ENCODE measurements around the gene SCP2.
"Not testable (repeated sequence)": the region's sequence is repeated elsewhere in the genome, so short reads cannot be mapped to it uniquely, and the experiment has no call there.

The SCP2 gene

GRCh38 chr1:52916241-52916975 lies 10.7 kb upstream of the SCP2 start:
- no peak for DNase-seq (ENCODE audit: low read depth in 1 of 2, low spot score in 1 of 2)

GRCh38 chr1:52917156-52917555 lies 9.9 kb upstream of the SCP2 start:
- DNase-seq (ENCODE audit: low read depth in 1 of 2, low spot score in 1 of 2): no peak

GRCh38 chr1:52917581-52917980 lies 9.5 kb upstream of the SCP2 start:
- DNase-seq (ENCODE audit: low read depth in 1 of 2, low spot score in 1 of 2): no peak

GRCh38 chr1:52918201-52918600 lies 8.9 kb upstream of the SCP2 start:
- DNase-seq (ENCODE audit: low read depth in 1 of 2, low spot score in 1 of 2): no peak

- no peak for DNase-seq (ENCODE audit: low read depth in 1 of 2, low spot score in 1 of 2)
Observed at GRCh38 chr1:52919051-52919722, 7.9 kb upstream of the SCP2 start.

GRCh38 chr1:52919723-52920483 lies 7.2 kb upstream of the SCP2 start:
- DNase-seq (ENCODE audit: low read depth in 1 of 2, low spot score in 1 of 2): no peak

- DNase-seq (ENCODE audit: low read depth in 1 of 2, low spot score in 1 of 2): no peak
Observed at GRCh38 chr1:52920791-52921291, 6.2 kb upstream of the SCP2 start.

- DNase-seq (ENCODE audit: low read depth in 1 of 2, low spot score in 1 of 2): no peak
Observed at GRCh38 chr1:52925571-52926005, 1.5 kb upstream of the SCP2 start.

GRCh38 chr1:52926864-52927211 lies 238 bp upstream of the SCP2 start:
- no peak for DNase-seq (ENCODE audit: low read depth in 1 of 2, low spot score in 1 of 2)

GRCh38 chr1:52928015-52928404 lies 934 bp downstream of the SCP2 start:
- no peak for DNase-seq (ENCODE audit: low read depth in 1 of 2, low spot score in 1 of 2)

GRCh38 chr1:52929019-52929418 lies 1.9 kb downstream of the SCP2 start:
- no peak for DNase-seq (ENCODE audit: low read depth in 1 of 2, low spot score in 1 of 2)

GRCh38 chr1:52937433-52938182 lies 10.5 kb downstream of the SCP2 start:
- no peak for DNase-seq (ENCODE audit: low read depth in 1 of 2, low spot score in 1 of 2)

GRCh38 chr1:52938183-52938451 lies 11.0 kb downstream of the SCP2 start:
- no peak for DNase-seq (ENCODE audit: low read depth in 1 of 2, low spot score in 1 of 2)

GRCh38 chr1:52943876-52944416 lies 16.9 kb downstream of the SCP2 start:
- no peak for DNase-seq (ENCODE audit: low read depth in 1 of 2, low spot score in 1 of 2)

- no peak for DNase-seq (ENCODE audit: low read depth in 1 of 2, low spot score in 1 of 2)
Observed at GRCh38 chr1:52944566-52944965, 17.5 kb downstream of the SCP2 start.

GRCh38 chr1:52947490-52947889 lies 20.4 kb downstream of the SCP2 start:
- no peak for DNase-seq (ENCODE audit: low read depth in 1 of 2, low spot score in 1 of 2)

GRCh38 chr1:52949602-52950001 lies 22.5 kb downstream of the SCP2 start:
- DNase-seq (ENCODE audit: low read depth in 1 of 2, low spot score in 1 of 2): not testable (repeated sequence)

GRCh38 chr1:52952112-52952511 lies 25.0 kb downstream of the SCP2 start:
- no peak for DNase-seq (ENCODE audit: low read depth in 1 of 2, low spot score in 1 of 2)

GRCh38 chr1:52955129-52955970 lies 28.3 kb downstream of the SCP2 start:
- no peak for DNase-seq (ENCODE audit: low read depth in 1 of 2, low spot score in 1 of 2)

- DNase-seq (ENCODE audit: low read depth in 1 of 2, low spot score in 1 of 2): no peak
Observed at GRCh38 chr1:52963101-52963500, 36.0 kb downstream of the SCP2 start.
